Muscle of back (tissue), 11 donors: ENCODE results near the gene SNED1. TPM values are rescaled to one million over a fixed set of nuclear protein-coding genes. Genes with fewer than 3 reads are reported as not detected.

ENCODE experiments used
- DNase-seq, 3 donors: peaks; one replicate each; pipeline versions ENCODE4 v3.0.0 to v3.0.0-alpha.2; 2013
- polyA plus RNA-seq, 10 donors: library from polyadenylated mRNA; unstranded; fragments of 120-200 nt; gene quantifications; one replicate each; pipeline ENCODE4 v1.2.1, GENCODE V29; 2013; ENCODE audit not compliant: insufficient read length in 10 of 10

Gene SNED1
- polyA plus RNA-seq, 10 donors, result 2.2 to 5.6 (median 3.3) TPM

GRCh38 chr2:241020201-241020600 is 21.8 kb downstream of the SNED1 start:
- no peak for DNase-seq

DNA sequence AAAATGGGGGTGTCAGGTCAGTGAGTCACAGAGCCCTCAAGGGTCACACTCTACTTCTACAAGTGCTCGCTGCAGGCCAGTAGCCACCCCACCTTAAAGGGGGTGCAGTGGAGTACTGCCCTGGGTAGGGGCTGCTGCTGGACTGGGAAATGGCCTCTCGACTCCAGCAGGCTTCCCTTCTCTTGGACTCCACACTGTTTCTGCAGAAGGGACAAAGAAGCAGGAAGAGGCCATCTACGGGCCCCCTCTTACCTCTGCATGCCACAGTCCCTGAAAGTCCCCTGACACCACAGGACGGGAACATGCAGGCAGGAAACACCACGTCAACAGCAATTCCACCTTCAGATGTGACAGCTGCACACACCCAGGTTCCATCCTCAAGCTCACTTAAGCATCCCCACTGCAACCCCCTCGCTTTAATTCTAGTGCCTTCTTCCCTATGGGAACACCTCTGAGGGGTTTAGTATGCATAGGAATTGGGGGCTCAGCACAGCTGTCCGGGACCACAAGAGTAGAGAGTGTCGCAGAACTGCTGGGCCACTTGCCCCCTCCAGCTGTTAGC is 22.3 kb downstream of the SNED1 start:
- no peak for DNase-seq

DNA sequence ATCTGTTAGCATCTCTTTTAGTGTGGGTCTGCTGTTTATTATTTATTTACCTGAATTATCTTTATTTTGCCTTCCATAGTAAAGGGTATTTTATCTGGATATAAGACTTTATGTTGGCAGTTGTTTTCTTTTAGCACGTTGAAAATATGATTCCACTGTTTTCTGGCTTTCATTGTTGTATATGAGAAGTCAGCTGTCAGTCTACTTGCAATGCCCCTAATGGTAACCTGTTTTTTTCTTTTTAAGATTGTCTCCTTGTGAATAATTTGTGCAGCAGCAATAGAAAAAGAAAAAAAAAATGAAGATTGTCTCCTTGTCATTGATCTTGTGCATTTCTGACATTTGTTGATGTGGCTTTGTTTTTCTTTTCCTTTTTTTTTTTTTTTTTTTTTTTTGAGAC is 27.2 kb downstream of the SNED1 start:
- DNase-seq, result no peak

- DNase-seq, result no peak
Measured at GRCh38 chr2:241029599-241030332, 31.3 kb downstream of the SNED1 start.

DNA sequence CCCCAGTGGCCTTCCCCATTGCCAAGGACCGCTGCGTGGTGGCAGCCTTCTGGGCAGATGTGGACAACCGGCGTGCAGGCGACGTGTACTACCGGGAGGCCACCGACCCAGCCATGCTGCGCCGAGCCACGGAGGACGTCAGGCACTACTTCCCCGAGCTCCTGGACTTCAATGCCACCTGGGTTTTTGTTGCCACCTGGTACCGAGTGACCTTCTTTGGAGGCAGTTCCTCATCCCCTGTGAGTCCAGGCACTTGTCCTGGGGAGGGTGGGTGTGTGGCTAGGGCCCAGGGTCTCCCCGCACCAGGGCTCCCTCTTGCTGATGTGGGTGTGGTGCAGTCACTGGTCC is 31.9 kb downstream of the SNED1 start:
- DNase-seq, result no peak

- DNase-seq, result no peak
Measured at GRCh38 chr2:241030883-241031282, 32.5 kb downstream of the SNED1 start.

DNA sequence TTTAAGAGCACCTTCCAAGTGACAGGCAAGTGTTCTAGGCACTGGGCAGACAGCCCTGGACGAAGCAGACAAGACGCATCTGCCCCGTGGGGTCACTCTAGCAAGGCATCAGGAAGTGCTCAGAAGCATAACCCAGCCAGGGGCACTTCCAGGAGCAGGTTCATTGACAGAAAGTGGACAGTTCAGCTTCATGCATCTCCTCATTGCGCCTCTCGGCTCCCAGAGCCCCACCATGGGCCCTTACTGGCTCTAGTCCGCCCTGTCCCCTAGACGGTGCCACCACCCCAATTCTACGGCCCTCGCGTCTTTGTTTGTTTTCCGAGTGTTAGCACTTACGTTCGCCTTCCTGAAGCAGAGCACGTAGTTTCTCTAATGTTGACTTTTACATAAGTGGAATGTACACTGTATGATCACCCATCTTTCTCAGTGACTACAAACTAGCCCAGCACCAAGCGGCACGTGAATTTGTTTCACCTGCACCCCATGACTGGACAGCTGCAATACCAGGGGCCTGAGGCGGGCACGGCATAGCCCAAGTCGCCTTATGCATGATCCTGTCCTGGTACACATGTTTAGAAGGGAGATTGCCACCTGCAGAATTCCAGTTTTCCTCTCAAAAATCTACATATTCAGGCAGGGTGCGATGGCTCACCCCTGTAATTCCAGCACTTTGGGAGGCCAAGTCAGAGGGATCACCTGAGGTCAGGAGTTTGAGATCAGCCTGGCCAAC is 33.2 kb downstream of the SNED1 start:
- no peak for DNase-seq

DNA sequence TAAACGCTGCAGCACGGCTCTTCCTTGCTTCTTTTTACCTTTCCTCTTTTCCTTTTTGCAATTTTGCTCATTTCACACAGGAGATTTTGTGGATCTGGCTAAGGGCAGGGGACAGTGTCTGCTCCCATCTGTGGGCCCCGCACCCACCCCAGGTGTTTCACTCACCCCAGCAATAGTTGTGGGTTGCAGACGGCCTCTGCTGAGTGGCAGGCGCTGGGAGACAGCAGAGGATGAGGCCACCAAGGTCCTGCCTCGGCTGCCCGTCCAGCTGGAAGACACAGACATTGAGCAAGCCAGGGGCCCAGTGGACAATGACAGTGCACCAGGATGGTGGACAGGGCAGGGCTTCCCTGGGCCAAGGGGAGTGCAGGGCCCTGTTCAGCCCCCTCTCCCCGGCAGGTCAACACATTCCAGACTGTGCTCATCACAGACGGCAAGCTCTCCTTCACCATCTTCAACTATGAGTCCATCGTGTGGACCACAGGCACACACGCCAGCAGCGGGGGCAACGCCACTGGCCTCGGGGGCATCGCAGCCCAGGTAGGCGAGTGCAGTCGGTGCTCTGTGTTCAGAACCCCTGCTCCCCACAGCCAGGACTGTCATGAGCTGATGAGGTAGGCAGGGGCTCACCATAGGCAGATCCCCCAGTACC is 35.0 kb downstream of the SNED1 start:
- DNase-seq, result no peak

DNA sequence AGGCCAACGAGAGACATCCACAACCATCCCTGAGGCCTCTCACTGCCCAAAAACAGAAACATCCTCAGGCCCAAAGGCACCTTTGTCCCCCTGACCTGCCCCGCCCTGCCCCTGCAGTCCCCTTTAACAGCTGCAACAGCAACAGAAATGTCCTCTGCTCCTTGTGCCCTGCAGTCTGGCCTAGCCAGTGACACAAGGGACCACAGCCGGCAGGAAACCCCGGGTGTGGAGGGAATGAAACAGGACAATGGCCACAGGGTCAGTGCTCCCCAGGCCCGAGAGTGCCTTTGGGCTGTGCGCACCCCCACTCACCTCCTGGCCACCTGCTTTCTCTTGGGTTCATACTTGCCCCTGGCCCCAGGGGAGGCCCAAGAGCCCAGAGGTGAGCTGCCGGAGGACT is 35.6 kb downstream of the SNED1 start:
- DNase-seq, result no peak

GRCh38 chr2:241034490-241035141 is 36.2 kb downstream of the SNED1 start:
- no peak for DNase-seq

GRCh38 chr2:241035142-241035817 is 36.9 kb downstream of the SNED1 start:
- DNase-seq, result no peak

- DNase-seq, result no peak
Measured at GRCh38 chr2:241035818-241036396, 37.5 kb downstream of the SNED1 start.

DNA sequence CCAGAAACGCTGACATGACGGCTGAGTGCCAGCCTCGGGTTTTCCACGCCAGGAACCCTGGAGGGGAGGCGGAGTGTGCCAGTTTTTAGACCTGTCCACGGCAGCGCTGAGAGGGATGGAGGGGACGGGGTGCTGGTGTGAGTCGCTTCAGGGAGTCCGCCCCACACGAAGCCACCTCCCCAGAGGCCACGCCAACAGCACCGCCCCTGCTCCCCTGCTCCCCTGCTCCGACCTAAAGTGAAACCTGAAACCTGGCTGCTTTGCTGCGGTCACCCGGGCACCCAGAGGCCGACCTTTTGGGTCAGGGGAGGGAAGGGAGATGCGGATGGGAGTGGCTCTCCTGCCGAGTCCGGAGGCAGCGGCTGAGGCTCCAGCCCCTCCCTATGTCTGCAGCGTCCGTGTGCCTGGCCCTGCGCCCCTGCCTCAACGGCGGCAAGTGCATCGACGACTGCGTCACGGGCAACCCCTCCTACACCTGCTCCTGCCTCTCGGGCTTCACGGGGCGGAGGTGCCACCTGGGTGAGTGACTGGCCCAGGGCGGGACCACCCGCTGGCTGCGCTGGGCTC is 38.1 kb downstream of the SNED1 start:
- peak in 1 of 3 donors; percentile 11 for DNase-seq

GRCh38 chr2:241036964-241037421 is 38.6 kb downstream of the SNED1 start:
- DNase-seq, result no peak

DNA sequence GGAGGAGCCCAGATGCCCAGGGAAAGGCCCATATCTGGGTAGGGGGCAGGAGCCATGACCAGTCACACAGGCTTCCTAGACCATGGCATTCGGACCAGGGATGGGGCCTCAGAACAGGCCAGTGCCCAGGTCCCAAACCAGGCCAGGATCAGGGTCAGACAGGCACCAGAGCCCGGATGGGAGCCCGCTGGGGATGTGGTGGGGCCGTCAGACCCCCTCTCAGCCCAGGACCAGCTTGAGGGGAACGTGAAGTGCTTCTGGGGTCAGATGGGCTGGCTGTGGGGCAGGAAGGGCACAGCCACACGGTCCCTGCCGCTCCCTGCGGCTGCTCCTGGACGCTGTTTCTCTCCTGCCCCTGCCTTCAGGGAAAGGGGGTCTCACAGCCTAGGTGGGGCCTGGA is 39.1 kb downstream of the SNED1 start:
- no peak for DNase-seq

DNA sequence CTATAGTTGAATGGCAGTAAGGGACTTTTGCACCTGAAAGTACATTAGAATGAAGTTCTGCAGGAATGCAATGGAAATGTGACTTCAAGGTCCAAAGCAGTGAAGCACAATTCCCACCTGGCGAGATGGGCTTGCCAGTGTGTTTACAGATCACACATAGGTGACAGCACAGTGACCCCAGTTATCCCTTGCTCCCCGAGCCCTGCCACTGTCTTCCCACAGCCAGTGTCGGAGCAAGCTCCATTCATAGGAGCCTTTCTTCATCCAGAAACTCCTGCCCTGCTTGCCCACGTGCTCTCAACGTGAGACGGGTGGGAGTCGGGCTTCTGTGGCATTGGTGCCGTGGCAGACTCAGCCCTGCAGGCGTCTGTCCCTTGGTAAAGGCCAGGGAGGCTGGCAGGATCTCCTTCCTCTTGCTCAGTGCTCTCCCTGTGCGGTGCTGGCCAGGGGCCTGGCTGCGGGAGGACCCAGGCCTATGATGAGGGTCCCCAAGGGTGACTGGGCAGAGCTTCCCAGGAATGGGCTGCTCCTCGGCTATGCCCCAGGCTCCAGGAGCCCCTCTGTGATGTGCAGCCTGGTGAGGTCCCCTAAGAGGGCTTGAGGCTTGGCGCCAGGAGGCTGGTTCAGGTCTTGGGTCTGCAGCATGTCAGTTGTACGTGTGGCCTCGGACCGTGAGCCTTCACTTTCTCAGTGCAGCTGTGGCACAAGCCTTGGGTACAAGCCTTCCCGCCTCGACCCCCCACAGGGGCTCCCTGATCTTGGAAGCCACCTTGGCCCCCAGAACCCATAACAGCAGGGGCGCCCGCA is 40.2 kb downstream of the SNED1 start:
- DNase-seq, result no peak

GRCh38 chr2:241039416-241039815 is 41.0 kb downstream of the SNED1 start:
- DNase-seq, result no peak

GRCh38 chr2:241040081-241040803 is 41.8 kb downstream of the SNED1 start:
- no peak for DNase-seq

DNA sequence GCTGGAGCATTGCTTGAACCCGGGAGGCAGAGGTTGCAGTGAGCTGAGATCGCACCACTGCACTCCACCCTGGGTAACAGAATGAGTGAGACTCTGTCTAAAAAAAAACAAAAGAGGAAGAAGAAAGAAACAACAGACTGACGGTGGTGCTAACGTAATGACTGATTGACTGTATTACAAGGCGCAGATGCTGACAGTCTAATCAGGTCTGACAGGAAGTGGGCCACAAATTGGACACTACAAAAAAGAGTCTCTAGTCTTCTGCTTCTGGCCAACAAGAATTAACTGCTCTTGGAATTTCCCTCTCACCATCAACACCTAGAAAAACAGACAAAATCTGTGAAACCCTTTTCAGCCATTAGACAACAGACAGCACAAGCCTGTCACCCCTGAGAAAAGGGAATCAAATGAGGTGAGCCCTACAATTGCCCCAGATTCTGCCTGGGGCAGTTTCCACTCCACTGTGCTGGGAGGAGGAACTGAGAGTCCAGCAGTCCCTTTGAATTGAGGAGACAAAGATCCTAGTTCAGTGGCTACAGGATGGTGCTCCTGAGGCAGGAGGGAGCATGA is 43.3 kb downstream of the SNED1 start:
- no peak for DNase-seq
